ENCODE results near the gene PLEKHG1.

PLEKHG1 gene

DNA sequence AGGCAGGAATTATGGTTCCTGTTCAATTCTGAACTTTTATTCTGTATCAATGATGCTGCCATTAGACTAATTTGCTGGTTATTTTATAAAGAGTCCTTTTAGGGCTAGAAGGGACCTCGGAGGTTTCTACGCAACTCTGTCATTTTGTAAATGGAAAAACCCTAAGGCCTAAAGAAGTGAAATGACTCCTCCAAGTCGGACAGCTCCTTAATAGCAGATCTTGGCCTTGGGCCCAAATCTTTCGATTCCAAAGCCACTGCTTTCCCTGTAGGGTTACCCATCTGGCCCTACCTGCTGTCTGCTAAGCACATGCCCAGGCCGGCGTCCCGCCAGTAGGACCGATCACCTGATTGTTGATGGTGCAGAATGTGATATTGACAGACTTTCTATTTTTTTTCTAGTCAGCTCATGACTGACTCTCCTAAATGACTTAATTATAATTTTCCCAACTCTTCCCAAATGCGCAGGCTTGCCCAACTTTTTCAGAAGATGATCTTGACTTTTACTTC lies 40.2 kb downstream of the PLEKHG1 start:
- no peak for DNase-seq (ENCODE audit: low read depth in 3 of 3)

DNA sequence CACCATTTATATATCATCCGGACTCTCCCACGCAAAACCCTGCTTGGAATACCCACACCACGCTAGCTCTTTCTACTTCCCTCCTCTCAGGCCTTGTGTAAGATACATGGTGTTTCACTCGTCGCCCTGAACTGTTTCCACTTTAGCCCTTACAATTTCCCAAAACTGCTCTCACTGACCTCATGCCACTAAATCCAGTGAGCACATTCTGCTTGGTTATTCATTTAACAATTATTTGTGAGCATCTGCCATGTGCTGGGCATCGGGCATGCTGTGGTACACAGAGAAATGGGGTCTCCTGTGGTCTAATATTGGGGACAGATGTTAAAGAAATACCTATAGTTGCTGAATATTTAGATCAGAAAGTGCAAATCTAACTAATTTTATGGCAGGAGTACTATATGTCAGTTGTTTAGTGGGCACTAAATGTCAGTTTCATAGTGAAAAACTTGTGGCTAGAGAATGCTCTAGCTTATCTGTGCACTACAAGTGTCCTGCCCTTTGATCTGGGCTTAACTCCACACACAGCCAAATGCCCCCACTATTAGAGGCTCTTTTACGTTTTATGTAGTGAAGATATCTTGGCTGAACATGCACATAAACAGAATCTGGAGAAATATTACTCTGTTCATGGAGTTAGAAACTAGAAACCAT lies 41.0 kb downstream of the PLEKHG1 start:
- no peak for DNase-seq (ENCODE audit: low read depth in 3 of 3)

DNA sequence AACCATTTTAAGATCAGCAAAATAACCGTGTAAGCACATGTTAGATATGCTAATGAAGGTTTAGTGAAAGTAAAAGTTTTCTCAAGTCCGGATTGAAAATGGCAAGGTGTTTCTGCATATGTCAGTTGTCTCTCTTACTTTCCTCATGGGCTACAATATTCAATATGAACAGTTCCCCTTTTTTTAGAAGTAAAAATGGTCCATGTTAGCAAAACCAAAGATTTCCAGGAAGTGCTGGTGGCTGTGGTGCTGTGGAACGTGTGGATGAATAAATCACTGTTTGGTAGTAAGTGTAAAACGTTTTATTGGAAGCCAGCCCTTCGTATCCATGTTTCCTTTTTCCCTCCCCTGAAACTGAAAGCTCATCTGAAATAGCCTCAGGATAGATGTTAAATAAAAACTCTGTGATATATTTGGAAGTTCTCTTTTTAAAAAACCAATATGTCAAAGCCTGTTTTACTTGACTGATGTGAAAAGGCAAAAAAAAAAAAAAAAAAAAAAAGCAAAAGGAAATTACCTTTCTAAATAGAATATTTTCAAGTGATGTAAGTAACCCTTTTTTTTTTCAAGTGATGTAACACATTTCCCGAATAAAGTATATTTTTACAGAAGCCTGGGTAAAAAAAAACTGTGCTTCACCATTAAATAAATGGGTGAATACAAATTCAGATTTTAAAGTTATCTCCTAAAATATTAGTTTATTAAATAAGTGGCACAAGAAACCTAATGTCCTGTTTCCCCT lies 41.9 kb downstream of the PLEKHG1 start:
- DNase-seq (ENCODE audit: low read depth in 3 of 3) = no peak

DNA sequence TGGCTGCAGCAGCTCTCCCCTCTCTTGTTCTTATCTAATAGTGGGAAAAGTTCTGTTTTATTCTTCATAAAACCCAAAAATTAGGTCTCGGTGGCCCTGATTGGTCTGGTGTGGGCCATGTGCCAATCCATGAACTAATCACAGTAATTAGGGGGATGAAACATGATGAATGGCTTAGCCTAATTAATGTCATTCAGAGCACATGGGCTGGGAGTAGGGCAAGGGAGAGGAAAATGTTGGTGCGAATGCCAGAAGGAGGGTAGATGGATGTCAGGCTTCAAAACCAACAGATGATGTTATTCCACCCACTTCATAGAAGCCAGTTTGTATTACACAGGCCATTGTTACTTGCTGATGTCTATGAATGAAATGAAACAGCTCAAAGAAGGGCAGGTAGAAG lies 46.5 kb downstream of the PLEKHG1 start:
- DNase-seq (ENCODE audit: low read depth in 3 of 3) = no peak

DNA sequence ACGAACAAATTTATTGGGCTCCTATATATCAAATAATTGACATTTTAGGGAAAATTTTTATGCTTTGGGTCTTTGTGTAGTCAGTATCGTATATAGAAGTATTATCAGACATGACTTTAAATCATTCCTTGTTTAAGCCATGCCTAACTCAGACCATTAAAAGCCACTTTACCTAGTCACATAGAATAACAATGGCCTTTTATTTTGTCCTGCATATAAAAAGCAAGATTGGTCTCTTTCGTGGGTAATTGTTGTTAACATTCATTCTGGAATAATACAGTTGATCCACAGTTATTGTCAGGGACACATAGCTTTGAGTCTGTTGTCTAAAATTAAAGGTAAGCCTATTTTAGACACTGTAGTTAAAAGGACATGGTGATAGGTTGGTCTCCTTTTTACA lies 47.4 kb downstream of the PLEKHG1 start:
- no peak for DNase-seq (ENCODE audit: low read depth in 3 of 3)

Measured in stimulated activated CD4-positive, alpha-beta T cell treated with anti-CD3 and anti-CD28 coated beads, TNF-alpha, amount 100 ng/mL, for 24 hours (primary cell).